ENCODE data around the gene ZWINT. TPM values are rescaled to one million over a fixed set of nuclear protein-coding genes. Genes with fewer than 3 reads are reported as not detected.

ZWINT gene
- total RNA-seq, 1 donor from 2014 or later = 2.6 TPM

- Histone ChIP-seq H3K27me3 (ENCODE audit: control insufficient read depth, insufficient read depth, low read length) (no peaks in the 10 kb centered on the region), H3K4me3 (ENCODE audit: low read depth, low read length) (no peak overlapping the region), H3K36me3 (ENCODE audit: control insufficient read depth, insufficient read depth, low read length) (no peaks in the 10 kb centered on the region)
- no peak for TF ChIP-seq CTCF (IDR thresholded peaks at IDR 0.05; ENCODE audit: insufficient read depth, low read length, severe bottlenecking)
- DNase-seq (ENCODE audit: low read depth) = no peak
- no peak for FAIRE-seq
These were observed 19.4 kb downstream of the ZWINT start for GRCh38 chr10:56341612-56342011.

GRCh38 chr10:56329961-56330360 is 31.1 kb downstream of the ZWINT start:
- no peak for DNase-seq (ENCODE audit: low read depth)
- no peak for FAIRE-seq

GRCh38 chr10:56327118-56327517 is 33.9 kb downstream of the ZWINT start:
- DNase-seq (ENCODE audit: low read depth) = no peak
- Histone ChIP-seq H3K4me3 (ENCODE audit: low read depth, low read length) (no peak overlapping the region), H3K27me3 (ENCODE audit: control insufficient read depth, insufficient read depth, low read length) (no peaks in the 10 kb centered on the region), H3K36me3 (ENCODE audit: control insufficient read depth, insufficient read depth, low read length) (no peaks in the 10 kb centered on the region)
- no peak for TF ChIP-seq CTCF (IDR thresholded peaks at IDR 0.05; ENCODE audit: insufficient read depth, low read length, severe bottlenecking)
- FAIRE-seq = no peak

More at GRCh38 chr10:56329961-56330360, 31.1 kb downstream of the ZWINT start:
- no peaks in the 10 kb centered on the region for H3K36me3 ChIP-seq (ENCODE audit: control insufficient read depth, insufficient read depth, low read length)
- no peak overlapping the region for H3K4me3 ChIP-seq (ENCODE audit: low read depth, low read length)
- no peak for TF ChIP-seq CTCF (IDR thresholded peaks at IDR 0.05; ENCODE audit: insufficient read depth, low read length, severe bottlenecking)
- H3K27me3 ChIP-seq (ENCODE audit: control insufficient read depth, insufficient read depth, low read length) = no peaks in the 10 kb centered on the region

- Histone ChIP-seq H3K4me3 (ENCODE audit: low read depth, low read length) (no peak overlapping the region), H3K36me3 (ENCODE audit: control insufficient read depth, insufficient read depth, low read length) (no peaks in the 10 kb centered on the region), H3K27me3 (ENCODE audit: control insufficient read depth, insufficient read depth, low read length) (no peaks in the 10 kb centered on the region)
- no peak for TF ChIP-seq CTCF (IDR thresholded peaks at IDR 0.05; ENCODE audit: insufficient read depth, low read length, severe bottlenecking)
- DNase-seq (ENCODE audit: low read depth) = peak; percentile 99
- no peak for FAIRE-seq
These were observed 41.7 kb downstream of the ZWINT start for GRCh38 chr10:56319386-56319785.

- FAIRE-seq = no peak
- DNase-seq (ENCODE audit: low read depth) = peak; percentile 6
- Histone ChIP-seq H3K27me3 (ENCODE audit: control insufficient read depth, insufficient read depth, low read length) (no peaks in the 10 kb centered on the region), H3K36me3 (ENCODE audit: control insufficient read depth, insufficient read depth, low read length) (no peaks in the 10 kb centered on the region), H3K4me3 (ENCODE audit: low read depth, low read length) (no peak overlapping the region)
- TF ChIP-seq CTCF (IDR thresholded peaks at IDR 0.05; ENCODE audit: insufficient read depth, low read length, severe bottlenecking) = no peak
These were observed 42.2 kb downstream of the ZWINT start for GRCh38 chr10:56318816-56319215.

- DNase-seq (ENCODE audit: low read depth) = peak; percentile 92
- no peaks in the 10 kb centered on the region for H3K36me3 ChIP-seq (ENCODE audit: control insufficient read depth, insufficient read depth, low read length)
- H3K4me3 ChIP-seq (ENCODE audit: low read depth, low read length) = no peak overlapping the region
- FAIRE-seq = no peak
- no peak for TF ChIP-seq CTCF (IDR thresholded peaks at IDR 0.05; ENCODE audit: insufficient read depth, low read length, severe bottlenecking)
- H3K27me3 ChIP-seq (ENCODE audit: control insufficient read depth, insufficient read depth, low read length) = no peaks in the 10 kb centered on the region
These were observed 43.5 kb downstream of the ZWINT start for GRCh38 chr10:56317603-56318002.
